B cell (primary cell): Measurements from ENCODE around the gene COMMD7. TPM values are rescaled to one million over a fixed set of nuclear protein-coding genes. Genes with fewer than 3 reads are reported as not detected.

Experiments
- ATAC-seq: fragments of 200-7000 bp; cut with Tn5 transposase; one replicate; pipeline ENCODE4 v1.10.0; 2021; ENCODE audit warnings: low read depth, mild to moderate bottlenecking, moderate number of reproducible peaks, moderate library complexity
- CTCF ChIA-PET: fragments of 350-600 bp; sonication (Branson Sonifier 250); formaldehyde crosslinking; loops from one replicate; lab custom pipeline; 2021; ENCODE audit warnings: antibody characterized with exemption, inconsistent platforms; lab: Charles Lee
- POLR2A ChIA-PET: fragments of 350-600 bp; sonication (Branson Sonifier 250); formaldehyde crosslinking; loops from one replicate; lab custom pipeline; 2021; ENCODE audit warnings: antibody characterized with exemption; lab: Charles Lee
- DNase-seq: peaks from one replicate; pipeline ENCODE4 v3.0.0; 2013
- H2AFZ ChIP-seq: 2 replicates; pipeline ENCODE4 v1.6.1; 2012; ENCODE audit warnings: mild to moderate bottlenecking, low read depth, low read length; ENCODE audit not compliant: insufficient read depth, poor library complexity, severe bottlenecking
- H3K27ac ChIP-seq, 2 donors: 1 replicate in 1 of 2; 2 replicates in 1 of 2; pipeline ENCODE4 v1.5.1; 2012 to 2013; ENCODE audit warnings: low read length in 2 of 2, mild to moderate bottlenecking in 2 of 2, moderate library complexity in 1 of 2
- H3K27me3 ChIP-seq, 4 experiments: fragments of 200-600 bp in 1 of 4; sonication (generic) in 1 of 4; replicated peaks in 1 of 4; 1 replicate in 2 of 4; 2 replicates in 2 of 4; pipeline versions ENCODE4 v1.6.1 to v1.7.0; 2013 to 2016; ENCODE audit warnings: low read length in 3 of 4, mild to moderate bottlenecking in 2 of 4, mixed read lengths in 1 of 4, moderate library complexity in 1 of 4; ENCODE audit not compliant: insufficient read depth in 4 of 4, control insufficient read depth in 3 of 4; ENCODE audit errors: control extremely low read depth in 1 of 4
- H3K36me3 ChIP-seq, 2 experiments: replicated peaks in 1 of 2; 1 replicate in 1 of 2; 2 replicates in 1 of 2; pipeline versions ENCODE4 v1.6.1 to v1.7.1; 2013; ENCODE audit warnings: low read length in 1 of 2; ENCODE audit not compliant: insufficient read depth in 2 of 2, control insufficient read depth in 1 of 2; ENCODE audit errors: control extremely low read depth in 1 of 2, extremely low read depth in 1 of 2
- H3K4me1 ChIP-seq, 2 donors: fragments of 200-600 bp in 1 of 2; sonication (generic) in 1 of 2; 1 replicate in 1 of 2; 2 replicates in 1 of 2; pipeline versions ENCODE4 v1.5.1 to v1.6.1; 2013 to 2017; ENCODE audit warnings: low read length in 2 of 2; ENCODE audit not compliant: control insufficient read depth in 2 of 2, insufficient read depth in 2 of 2
- H3K4me2 ChIP-seq: replicated peaks from 2 replicates; pipeline ENCODE3; 2012; ENCODE audit warnings: mild to moderate bottlenecking, low read depth, low read length; ENCODE audit not compliant: poor library complexity, severe bottlenecking
- H3K4me3 ChIP-seq, 5 experiments: fragments of 200-600 bp in 1 of 5; sonication (generic) in 1 of 5; 1 replicate in 3 of 5; 2 replicates in 2 of 5; pipeline versions ENCODE4 v1.5.1 to v1.7.0; 2011 to 2016; ENCODE audit warnings: low read length in 4 of 5, mild to moderate bottlenecking in 4 of 5, low read depth in 2 of 5, control low read depth in 1 of 5, moderate library complexity in 1 of 5; ENCODE audit not compliant: insufficient read depth in 1 of 5; ENCODE audit errors: control extremely low read depth in 1 of 5, extremely low read depth in 1 of 5
- H3K79me2 ChIP-seq: fragments of 200-600 bp; sonication (generic); one replicate; pipeline ENCODE4 v1.6.0; 2016; ENCODE audit warnings: low read length; ENCODE audit not compliant: control insufficient read depth, insufficient read depth
- H3K9ac ChIP-seq: fragments of 200-600 bp; sonication (generic); 2 replicates; pipeline ENCODE4 v1.6.1; 2017; ENCODE audit warnings: mild to moderate bottlenecking, low read length, moderate library complexity
- H3K9me3 ChIP-seq, 3 donors: one replicate each; pipeline versions ENCODE4 v1.6.1 to v1.7.1; 2013; ENCODE audit warnings: low read length in 2 of 3; ENCODE audit not compliant: control insufficient read depth in 2 of 3, insufficient read depth in 1 of 3; ENCODE audit errors: control extremely low read depth in 1 of 3
- H4K20me1 ChIP-seq: 2 replicates; pipeline ENCODE4 v1.6.0; 2012; ENCODE audit warnings: mild to moderate bottlenecking, low read length; ENCODE audit not compliant: insufficient read depth, control insufficient read depth, poor library complexity, severe bottlenecking
- H3K27ac Mint-ChIP-seq: one replicate; pipeline ENCODE4 v1.8.0; 2021; ENCODE audit warnings: mixed read lengths
- H3K27me3 Mint-ChIP-seq: one replicate; pipeline ENCODE4 v1.8.0; 2021; ENCODE audit warnings: mixed read lengths
- H3K4me1 Mint-ChIP-seq: one replicate; pipeline ENCODE4 v1.8.0; 2021; ENCODE audit warnings: mixed read lengths
- H3K4me3 Mint-ChIP-seq: one replicate; pipeline ENCODE4 v1.8.0; 2021; ENCODE audit warnings: mixed read lengths
- H3K9me3 Mint-ChIP-seq: one replicate; pipeline ENCODE4 v1.8.0; 2022; ENCODE audit warnings: mixed read lengths; ENCODE audit not compliant: insufficient read depth
- CTCF ChIP-seq: fragments of 200-600 bp; IDR thresholded peaks from one replicate; pipeline ENCODE4 v1.8.0; 2022; ENCODE audit warnings: antibody characterized with exemption, mild to moderate bottlenecking
- EZH2 ChIP-seq: IDR thresholded peaks from 2 replicates; pipeline ENCODE4 v1.6.1; 2012; ENCODE audit warnings: borderline replicate concordance, low read depth, mild to moderate bottlenecking, moderate library complexity, low read length; ENCODE audit not compliant: insufficient read depth, poor library complexity, severe bottlenecking
- WGBS: methylation state at CpG from one replicate; pipeline ENCODE4 v1.1.5; 2013; ENCODE audit warnings: missing lambda C conversion rate; ENCODE audit not compliant: insufficient coverage; 5-methylcytosine and 5-hydroxymethylcytosine counted together
- intact Hi-C: fragments of 100-400 bp; cut with micrococcal nuclease; formaldehyde crosslinking; loops from one replicate; pipeline ENCODE4 v1.10.0; 2022
- polyA plus RNA-seq: library from polyadenylated mRNA; depleted of rRNA; stranded (reverse); fragments of >200 nt; gene quantifications from 2 replicates; pipeline ENCODE4 v1.2.3, GENCODE V29; 2012
- total RNA-seq, 2 donors: library from RNA; stranded (reverse); fragments of 120-200 nt in 1 of 2; gene quantifications; 1 replicate in 1 of 2; 2 replicates in 1 of 2; pipeline versions ENCODE4 v1.2.3 to v1.2.4, GENCODE V29; 2013 to 2022

Gene COMMD7
- total and polyA plus RNA-seq, 2 donors (not counting 1 experiment from before 2014, with no cell fraction given), result 24.5 to 34.9 TPM

DNA sequence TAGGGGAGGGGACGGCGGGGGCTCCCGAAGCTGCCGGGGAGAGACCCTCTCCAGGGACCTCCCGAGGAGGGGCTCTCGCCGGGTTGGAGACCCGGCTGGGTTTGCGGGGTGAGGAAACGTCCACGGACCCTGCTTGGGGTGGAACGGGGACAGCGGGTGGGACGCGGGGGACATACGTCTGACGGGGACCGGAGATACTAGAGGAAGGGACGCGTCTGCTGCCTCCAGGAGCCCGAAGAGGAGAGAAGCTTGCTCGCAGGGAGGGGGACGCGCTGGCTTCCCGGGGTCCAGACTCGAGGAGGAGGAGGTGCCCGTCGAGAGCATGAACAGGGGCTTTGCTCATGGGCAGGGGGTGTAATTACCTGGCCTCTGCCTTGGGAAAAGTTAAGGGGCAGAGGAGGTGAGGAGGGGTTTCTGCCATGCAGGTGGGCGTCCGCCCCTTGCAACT is 19.5 kb upstream of the COMMD7 start:
- WGBS, result 1% methylated on average over 29 of the region's 30 CpGs
- Histone ChIP-seq H3K27ac (no peak overlapping the region), H3K79me2 (no peaks in the 10 kb centered on the region), H3K36me3 (no peaks in the 10 kb centered on the region), H3K9ac (peak overlapping the region; percentile 81), H3K4me3 (peak overlapping the region; percentile 44 to 74 (median 68)), H4K20me1 (no peaks in the 10 kb centered on the region), H3K4me2 (peak overlapping the region; percentile 99), H3K4me1 (peaks cover 21 to 22% of the 10 kb centered on the region in 2 donors), H2AFZ (peak overlapping the region; percentile 95), H3K27me3 (peaks cover 0 to 21% (median 7%) of the 10 kb centered on the region in 4 experiments), H3K9me3 (no peaks in the 10 kb centered on the region)
- Mint-ChIP-seq H3K4me3 (peak overlapping the region; percentile 90), H3K9me3 (no peaks in the 10 kb centered on the region), H3K4me1 (peaks cover 24% of the 10 kb centered on the region), H3K27me3 (no peaks in the 10 kb centered on the region), H3K27ac (peak overlapping the region; percentile 67)
- no peak for TF ChIP-seq CTCF
- no peak for TF ChIP-seq EZH2
- ChIA-PET POLR2A (interaction anchor here (2.0 kb wide), 1 partner anchor 19 kb away, joined by 12 read pairs; the partner anchor contains the start of gene COMMD7), CTCF (interaction anchor here (1.3 to 3.1 kb wide), 4 partner anchors 15 to 88 kb away, joined by 3 to 18 read pairs (median 10); partner anchors contain the start of genes C20orf203 and COMMD7)
- no peak for DNase-seq
- intact Hi-C loops, result loop anchor here (1.0 to 10.0 kb wide), 3 partner anchors 19 to 278 kb away; partner anchors contain the start of genes COMMD7 and MAPRE1
- peak; percentile 13 for ATAC-seq
